Karpas-422 (cell line): ENCODE measurements around the gene SYNGR2. TPM values are rescaled to one million over a fixed set of nuclear protein-coding genes. Genes with fewer than 3 reads are reported as not detected.

Source experiments
- DNase-seq: peaks from one replicate; pipeline ENCODE4 v3.0.0-alpha.2; 2015
- H2AFZ ChIP-seq: fragments of 200-600 bp; sonication (generic); 2 replicates; pipeline ENCODE4 v1.6.1; 2014; ENCODE audit warnings: antibody characterized with exemption, low read length, mixed read lengths
- H3K27ac ChIP-seq: fragments of 200-600 bp; sonication (generic); 2 replicates; pipeline ENCODE4 v1.5.1; 2014; ENCODE audit warnings: mild to moderate bottlenecking, low read length, moderate library complexity
- H3K27me3 ChIP-seq: fragments of 200-600 bp; sonication (generic); 2 replicates; pipeline ENCODE4 v1.6.1; 2014; ENCODE audit warnings: low read length, mixed read lengths
- H3K36me3 ChIP-seq: fragments of 200-600 bp; sonication (generic); 2 replicates; pipeline ENCODE4 v1.6.1; 2014; ENCODE audit warnings: low read length, mixed read lengths; ENCODE audit not compliant: insufficient read depth
- H3K4me1 ChIP-seq: fragments of 200-600 bp; sonication (generic); 2 replicates; pipeline ENCODE4 v1.6.1; 2014; ENCODE audit warnings: mild to moderate bottlenecking, low read length, mixed read lengths
- H3K4me2 ChIP-seq: fragments of 200-600 bp; sonication (generic); 2 replicates; pipeline ENCODE4 v1.6.1; 2014; ENCODE audit warnings: low read length, low read depth, mild to moderate bottlenecking; ENCODE audit not compliant: poor library complexity, severe bottlenecking
- H3K4me3 ChIP-seq: fragments of 200-600 bp; sonication (generic); 2 replicates; pipeline ENCODE4 v1.5.1; 2014; ENCODE audit warnings: mild to moderate bottlenecking, antibody characterized with exemption, low read length, mixed read lengths
- H3K79me2 ChIP-seq: fragments of 200-600 bp; sonication (generic); 2 replicates; pipeline ENCODE4 v1.6.1; 2014; ENCODE audit warnings: mild to moderate bottlenecking, low read length, mixed read lengths
- H3K9ac ChIP-seq: fragments of 200-600 bp; sonication (generic); 2 replicates; pipeline ENCODE4 v1.6.0; 2014; ENCODE audit warnings: low read length
- H3K9me2 ChIP-seq: fragments of 200-600 bp; sonication (generic), shearing (Covaris generic); replicated peaks from 2 replicates; pipeline ENCODE4 v1.6.0; 2014; ENCODE audit warnings: mild to moderate bottlenecking, low read length, moderate library complexity; ENCODE audit not compliant: insufficient read depth
- H3K9me3 ChIP-seq: fragments of 300-700, 200-600 bp; sonication (generic); 2 replicates; pipeline ENCODE4 v1.6.1; 2014; ENCODE audit warnings: low read length, mixed read lengths
- H4K20me1 ChIP-seq: fragments of 200-600 bp; sonication (generic); 2 replicates; pipeline ENCODE4 v1.6.1; 2014; ENCODE audit warnings: mild to moderate bottlenecking, antibody characterized with exemption, low read length, low read depth; ENCODE audit not compliant: insufficient read depth
- total RNA-seq: library from RNA; depleted of rRNA; stranded (reverse); fragments of >200 nt; shearing (Covaris generic); gene quantifications from 2 replicates; pipeline ENCODE4 v1.2.3, GENCODE V29; 2014; ENCODE audit warnings: low replicate concordance

Gene SYNGR2
- total RNA-seq, 1 experiment from 2014 or later: 31.9 TPM

- H3K4me2 ChIP-seq: no peak overlapping the region
- no peak overlapping the region for H3K27ac ChIP-seq
- H3K9ac ChIP-seq: no peak overlapping the region
- H3K4me3 ChIP-seq: no peak overlapping the region
- peaks cover 13% of the 10 kb centered on the region for H4K20me1 ChIP-seq
- H3K9me3 ChIP-seq: no peaks in the 10 kb centered on the region
- no peak overlapping the region for H2AFZ ChIP-seq
- H3K4me1 ChIP-seq: peaks cover 20% of the 10 kb centered on the region
- H3K36me3 ChIP-seq: peaks cover 7% of the 10 kb centered on the region
- H3K79me2 ChIP-seq: no peaks in the 10 kb centered on the region
- H3K27me3 ChIP-seq: no peaks in the 10 kb centered on the region; the same call in 1 of the 2 replicates
- no peaks in the 10 kb centered on the region for H3K9me2 ChIP-seq
- DNase-seq: no peak
Observed at GRCh38 chr17:78146471-78146869, 21.9 kb upstream of the SYNGR2 start.

GRCh38 chr17:78146881-78147280 lies 21.5 kb upstream of the SYNGR2 start:
- DNase-seq: no peak
- H3K36me3 ChIP-seq: peaks cover 3% of the 10 kb centered on the region
- no peaks in the 10 kb centered on the region for H3K79me2 ChIP-seq
- H3K27me3 ChIP-seq: no peaks in the 10 kb centered on the region; the same call in 1 of the 2 replicates
- no peak overlapping the region for H3K27ac ChIP-seq
- peak overlapping the region; percentile 11 for H3K9ac ChIP-seq
- no peaks in the 10 kb centered on the region for H3K9me2 ChIP-seq
- peak overlapping the region; percentile 27 for H3K4me2 ChIP-seq
- H3K9me3 ChIP-seq: no peaks in the 10 kb centered on the region
- peaks cover 20% of the 10 kb centered on the region for H3K4me1 ChIP-seq
- peaks cover 9% of the 10 kb centered on the region for H4K20me1 ChIP-seq
- no peak overlapping the region for H3K4me3 ChIP-seq
- H2AFZ ChIP-seq: no peak overlapping the region

- Histone ChIP-seq H3K27me3 (no peaks in the 10 kb centered on the region; the same call in 1 of the 2 replicates), H3K36me3 (no peaks in the 10 kb centered on the region), H4K20me1 (peaks cover 3% of the 10 kb centered on the region; the same call in 1 of the 2 replicates), H3K4me2 (peak overlapping the region; percentile 27), H2AFZ (peak overlapping the region; percentile 11; the same call in 1 of the 2 replicates), H3K27ac (no peak overlapping the region; the same call in 1 of the 2 replicates), H3K4me1 (peaks cover 24% of the 10 kb centered on the region), H3K79me2 (no peaks in the 10 kb centered on the region), H3K9ac (peak overlapping the region; percentile 11), H3K4me3 (no peak overlapping the region), H3K9me2 (no peaks in the 10 kb centered on the region), H3K9me3 (no peaks in the 10 kb centered on the region)
- peak; percentile 64 for DNase-seq
Observed at GRCh38 chr17:78147315-78147998, 20.9 kb upstream of the SYNGR2 start.

GRCh38 chr17:78148286-78149016 lies 19.9 kb upstream of the SYNGR2 start:
- no peak overlapping the region for H3K9ac ChIP-seq
- no peak overlapping the region for H2AFZ ChIP-seq
- H3K9me2 ChIP-seq: no peaks in the 10 kb centered on the region
- H3K27me3 ChIP-seq: no peaks in the 10 kb centered on the region; the same call in 1 of the 2 replicates
- no peak overlapping the region for H3K4me2 ChIP-seq
- no peaks in the 10 kb centered on the region for H3K79me2 ChIP-seq
- H4K20me1 ChIP-seq: no peaks in the 10 kb centered on the region
- no peak for DNase-seq
- no peaks in the 10 kb centered on the region for H3K36me3 ChIP-seq
- no peak overlapping the region for H3K4me3 ChIP-seq
- H3K9me3 ChIP-seq: no peaks in the 10 kb centered on the region
- H3K27ac ChIP-seq: no peak overlapping the region
- H3K4me1 ChIP-seq: peaks cover 34% of the 10 kb centered on the region

GRCh38 chr17:78151514-78152008 lies 16.8 kb upstream of the SYNGR2 start:
- Histone ChIP-seq H3K9me3 (no peaks in the 10 kb centered on the region), H3K9ac (no peak overlapping the region), H3K9me2 (no peaks in the 10 kb centered on the region), H3K79me2 (no peaks in the 10 kb centered on the region), H4K20me1 (no peaks in the 10 kb centered on the region), H3K27ac (no peak overlapping the region), H2AFZ (no peak overlapping the region), H3K4me3 (no peak overlapping the region), H3K4me2 (no peak overlapping the region), H3K4me1 (peaks cover 48% of the 10 kb centered on the region), H3K36me3 (no peaks in the 10 kb centered on the region), H3K27me3 (no peaks in the 10 kb centered on the region; the same call in 1 of the 2 replicates)
- DNase-seq: no peak

- Histone ChIP-seq H3K4me1 (peaks cover 38% of the 10 kb centered on the region), H3K4me3 (no peak overlapping the region), H4K20me1 (no peaks in the 10 kb centered on the region), H3K27me3 (no peaks in the 10 kb centered on the region), H3K36me3 (no peaks in the 10 kb centered on the region), H3K79me2 (no peaks in the 10 kb centered on the region), H3K27ac (no peak overlapping the region), H3K4me2 (no peak overlapping the region), H2AFZ (no peak overlapping the region), H3K9me2 (no peaks in the 10 kb centered on the region), H3K9ac (no peak overlapping the region), H3K9me3 (no peaks in the 10 kb centered on the region)
- DNase-seq: no peak
Observed at GRCh38 chr17:78154903-78155811, 13.2 kb upstream of the SYNGR2 start.

GRCh38 chr17:78159575-78160158 lies 8.7 kb upstream of the SYNGR2 start:
- H3K4me1 ChIP-seq: peaks cover 16% of the 10 kb centered on the region
- H3K9me3 ChIP-seq: no peaks in the 10 kb centered on the region
- H3K4me2 ChIP-seq: no peak overlapping the region
- no peak overlapping the region for H3K9ac ChIP-seq
- H4K20me1 ChIP-seq: no peaks in the 10 kb centered on the region
- no peaks in the 10 kb centered on the region for H3K79me2 ChIP-seq
- no peak for DNase-seq
- no peaks in the 10 kb centered on the region for H3K36me3 ChIP-seq
- H3K27ac ChIP-seq: no peak overlapping the region
- H3K27me3 ChIP-seq: no peaks in the 10 kb centered on the region
- H2AFZ ChIP-seq: no peak overlapping the region
- H3K9me2 ChIP-seq: no peaks in the 10 kb centered on the region
- no peak overlapping the region for H3K4me3 ChIP-seq
